WI38 (cell line): Measurements from ENCODE around the gene CHAT.

Experiments
- H3K4me3 ChIP-seq: 2 replicates; pipeline ENCODE4 v1.5.1; 2011; ENCODE audit warnings: low read depth, mild to moderate bottlenecking, control low read depth, low read length
- CTCF ChIP-seq: IDR thresholded peaks from 2 replicates; pipeline ENCODE4 v1.5.1; 2012; ENCODE audit warnings: low read depth, mild to moderate bottlenecking, control low read depth, low read length

CHAT gene

GRCh38 chr10:49593564-49593875 lies 20.3 kb upstream of the CHAT start:
- H3K4me3 ChIP-seq = no peak overlapping the region
- no peak for TF ChIP-seq CTCF

- TF ChIP-seq CTCF = no peak
- no peak overlapping the region for H3K4me3 ChIP-seq
These were observed 19.8 kb upstream of the CHAT start for GRCh38 chr10:49593998-49594397.

GRCh38 chr10:49594594-49594993 lies 19.2 kb upstream of the CHAT start:
- peak; percentile 74 for TF ChIP-seq CTCF
- no peak overlapping the region for H3K4me3 ChIP-seq

- H3K4me3 ChIP-seq = no peak overlapping the region
- TF ChIP-seq CTCF = no peak
These were observed 18.7 kb upstream of the CHAT start for GRCh38 chr10:49595003-49595712.

- TF ChIP-seq CTCF = no peak
- H3K4me3 ChIP-seq = no peak overlapping the region
These were observed 17.9 kb upstream of the CHAT start for GRCh38 chr10:49595713-49596492.

GRCh38 chr10:49596493-49596809 lies 17.4 kb upstream of the CHAT start:
- TF ChIP-seq CTCF = no peak
- H3K4me3 ChIP-seq = no peak overlapping the region

- no peak for TF ChIP-seq CTCF
- H3K4me3 ChIP-seq = no peak overlapping the region
These were observed 17.0 kb upstream of the CHAT start for GRCh38 chr10:49596836-49597235.
